OCI-LY7 (cell line): Measurements from ENCODE around the gene ENOX1. TPM values are rescaled to one million over a fixed set of nuclear protein-coding genes. Genes with fewer than 3 reads are reported as not detected.

Source experiments
- BruUV-seq: library from RNA; stranded (reverse); fragments of 400-500 nt; replicated peaks from 2 replicates; lab custom pipeline; 2021; lab: Mats Ljungman, UMichigan
- CTCF ChIA-PET: fragments of 300-600 bp; sonication (Branson Sonifier 250); formaldehyde crosslinking; loops from one replicate; lab custom pipeline; 2022; ENCODE audit warnings: antibody characterized with exemption; ENCODE audit not compliant: unreplicated experiment; lab: Charles Lee
- POLR2A ChIA-PET: fragments of 300-600 bp; sonication (Branson Sonifier 250); formaldehyde crosslinking; loops from one replicate; lab custom pipeline; 2022; ENCODE audit warnings: antibody characterized with exemption; lab: Charles Lee
- DNase-seq: peaks from one replicate; pipeline ENCODE4 v3.0.0-alpha.2; 2015; ENCODE audit warnings: low spot score
- H2AFZ ChIP-seq: fragments of 200-600 bp; sonication (generic), shearing (Covaris generic); 2 replicates; pipeline ENCODE4 v1.6.1; 2014; ENCODE audit warnings: mild to moderate bottlenecking, antibody characterized with exemption, low read length, moderate library complexity
- H3K27ac ChIP-seq: fragments of 200-600 bp; sonication (generic); 2 replicates; pipeline ENCODE4 v1.5.1; 2014; ENCODE audit warnings: mixed run types, low read depth, mild to moderate bottlenecking, moderate library complexity, low read length, inconsistent platforms; ENCODE audit not compliant: poor library complexity, severe bottlenecking
- H3K36me3 ChIP-seq: fragments of 200-600 bp; sonication (generic); 2 replicates; pipeline ENCODE4 v1.6.1; 2014; ENCODE audit warnings: mild to moderate bottlenecking, antibody characterized with exemption, low read length, moderate library complexity, mixed read lengths; ENCODE audit not compliant: insufficient read depth
- H3K4me1 ChIP-seq: fragments of 200-600 bp; sonication (generic); 2 replicates; pipeline ENCODE4 v1.5.1; 2014; ENCODE audit warnings: mild to moderate bottlenecking, low read length; ENCODE audit not compliant: insufficient read depth, poor library complexity, severe bottlenecking
- H3K4me2 ChIP-seq: fragments of 200-600 bp; sonication (generic); 2 replicates; pipeline ENCODE4 v1.6.1; 2014; ENCODE audit warnings: mild to moderate bottlenecking, low read length
- H3K4me3 ChIP-seq: fragments of 200-600 bp; sonication (generic); 2 replicates; pipeline ENCODE4 v1.5.1; 2014; ENCODE audit warnings: mild to moderate bottlenecking, low read depth, low read length; ENCODE audit not compliant: poor library complexity, severe bottlenecking
- H3K79me2 ChIP-seq: fragments of 200-600 bp; sonication (generic); 2 replicates; pipeline ENCODE4 v1.6.1; 2016; ENCODE audit warnings: low read depth, mild to moderate bottlenecking, low read length, moderate library complexity, mixed read lengths; ENCODE audit not compliant: insufficient read depth
- H3K9me2 ChIP-seq: fragments of 200-600 bp; sonication (generic); 2 replicates; pipeline ENCODE4 v1.6.1; 2016; ENCODE audit warnings: mild to moderate bottlenecking, low read length, mixed read lengths; ENCODE audit not compliant: insufficient read depth
- H3K9me3 ChIP-seq: fragments of 200-600 bp; sonication (generic); 2 replicates; pipeline ENCODE4 v1.6.1; 2014; ENCODE audit warnings: mild to moderate bottlenecking, mixed run types, low read length, mixed read lengths
- H4K20me1 ChIP-seq: fragments of 200-600 bp; sonication (generic); 2 replicates; pipeline ENCODE4 v1.6.1; 2014; ENCODE audit warnings: mild to moderate bottlenecking, antibody characterized with exemption, low read length, moderate library complexity, mixed read lengths; ENCODE audit not compliant: insufficient read depth
- CTCF ChIP-seq: fragments of 200-600 bp; sonication (generic); conservative IDR thresholded peaks from 2 replicates; pipeline ENCODE4 v1.5.1; 2014; ENCODE audit warnings: mild to moderate bottlenecking, antibody characterized with exemption, low read length, moderate library complexity, mixed read lengths
- EZH2phosphoT487 ChIP-seq: fragments of 200-600 bp; sonication (generic); IDR thresholded peaks from 2 replicates; pipeline ENCODE4 v1.6.1; 2018; ENCODE audit warnings: low read depth, borderline replicate concordance, mild to moderate bottlenecking, mixed run types, antibody characterized with exemption, low read length, moderate library complexity, mixed read lengths
- intact Hi-C: fragments of 100-400 bp; cut with micrococcal nuclease; formaldehyde crosslinking; loops from one replicate; pipeline ENCODE4 v1.10.0; 2022; ENCODE audit not compliant: unreplicated experiment
- total RNA-seq, 2 experiments: library from RNA; depleted of rRNA in 1 of 2; stranded (reverse); fragments of >200 nt in 1 of 2; shearing (Covaris generic) in 1 of 2; gene quantifications; 2 replicates each; pipeline ENCODE4 v1.2.3, GENCODE V29; 2014 to 2022

ENOX1 gene
- total RNA-seq, 2 experiments from 2014 or later: 0.03 TPM; not detected in 1

GRCh38 chr13:43760257-43760656 lies 26.5 kb downstream of the ENOX1 start:
- TF ChIP-seq EZH2phosphoT487: no peak
- TF ChIP-seq CTCF: no peak
- Histone ChIP-seq H4K20me1 (no peaks in the 10 kb centered on the region), H2AFZ (no peak overlapping the region), H3K4me3 (no peak overlapping the region), H3K4me2 (no peak overlapping the region), H3K27ac (no peak overlapping the region), H3K36me3 (no peaks in the 10 kb centered on the region), H3K79me2 (no peaks in the 10 kb centered on the region), H3K9me3 (no peaks in the 10 kb centered on the region), H3K4me1 (no peaks in the 10 kb centered on the region), H3K9me2 (no peaks in the 10 kb centered on the region)
- intact Hi-C loops: no loop called here
- DNase-seq: no peak
- POLR2A ChIA-PET: no interaction called here
- CTCF ChIA-PET: no interaction called here
- no TSS peak for BruUV-seq

- H3K4me3 ChIP-seq: no peak overlapping the region
- H3K4me1 ChIP-seq: no peaks in the 10 kb centered on the region
- intact Hi-C loops: no loop called here
- DNase-seq: no peak
- no peaks in the 10 kb centered on the region for H4K20me1 ChIP-seq
- no peaks in the 10 kb centered on the region for H3K79me2 ChIP-seq
- BruUV-seq: no TSS peak
- POLR2A ChIA-PET: interaction anchor here (0.6 kb wide), 2 partner anchors 521 to 1395 kb away, joined by 3 read pairs; no protein-coding TSS in a partner anchor
- H3K4me2 ChIP-seq: no peak overlapping the region
- no peaks in the 10 kb centered on the region for H3K9me2 ChIP-seq
- H3K27ac ChIP-seq: no peak overlapping the region
- no peak overlapping the region for H2AFZ ChIP-seq
- no peak for TF ChIP-seq CTCF
- no peak for TF ChIP-seq EZH2phosphoT487
- no peaks in the 10 kb centered on the region for H3K36me3 ChIP-seq
- H3K9me3 ChIP-seq: no peaks in the 10 kb centered on the region
- CTCF ChIA-PET: no interaction called here
Observed at GRCh38 chr13:43758834-43759233, 27.9 kb downstream of the ENOX1 start.

- H3K9me3 ChIP-seq: no peaks in the 10 kb centered on the region
- H3K36me3 ChIP-seq: no peaks in the 10 kb centered on the region
- CTCF ChIA-PET: no interaction called here
- H3K79me2 ChIP-seq: no peaks in the 10 kb centered on the region
- no peaks in the 10 kb centered on the region for H3K4me1 ChIP-seq
- no peaks in the 10 kb centered on the region for H4K20me1 ChIP-seq
- no TSS peak for BruUV-seq
- intact Hi-C loops: no loop called here
- no peak overlapping the region for H3K4me3 ChIP-seq
- no peak for DNase-seq
- TF ChIP-seq CTCF (no peak), EZH2phosphoT487 (no peak)
- no peak overlapping the region for H3K4me2 ChIP-seq
- H3K27ac ChIP-seq: no peak overlapping the region
- no peaks in the 10 kb centered on the region for H3K9me2 ChIP-seq
- H2AFZ ChIP-seq: no peak overlapping the region
- POLR2A ChIA-PET: interaction anchor here (0.6 to 0.7 kb wide), 3 partner anchors 80 to 1436 kb away, joined by 3 to 6 read pairs (median 5); no protein-coding TSS in a partner anchor
Observed at GRCh38 chr13:43757266-43757665, 29.5 kb downstream of the ENOX1 start.
